ENCODE results near the gene GMPPA. TPM values are rescaled to one million over a fixed set of nuclear protein-coding genes. Genes with fewer than 3 reads are reported as not detected.

Gene GMPPA
- total RNA-seq, 6 experiments from 2014 or later: 21.7 to 54.1 (median 40.2) TPM

GRCh38 chr2:219471476-219472371, 27.0 kb upstream of the GMPPA start:
- WGBS (ENCODE audit: insufficient coverage, low coverage, low lambda C conversion rate, missing lambda C conversion rate): 64% methylated on average over 2 of the region's 22 CpGs
- Histone ChIP-seq H3K4me3 (no peak overlapping the region), H3K9me3 (no peaks in the 10 kb centered on the region), H3K4me1 (no peaks in the 10 kb centered on the region), H3K27me3 (no peaks in the 10 kb centered on the region), H3K27ac (no peak overlapping the region), H3K36me3 (no peaks in the 10 kb centered on the region)
- DNase-seq (no peak), ATAC-seq (no peak)
- intact Hi-C loops (cut with DNase I): loop anchor here in 1 of 2 donors (10.0 kb wide), 1 partner anchor 63 kb away; no protein-coding TSS in a partner anchor
- TF ChIP-seq CTCF (IDR thresholded peaks at IDR 0.05) (no peak), POLR2A (IDR thresholded peaks at IDR 0.05) (no peak)

GRCh38 chr2:219472629-219473187, 26.0 kb upstream of the GMPPA start:
- TF ChIP-seq CTCF (IDR thresholded peaks at IDR 0.05): no peak
- no peak for TF ChIP-seq POLR2A (IDR thresholded peaks at IDR 0.05)
- DNase-seq (no peak), ATAC-seq (no peak)
- Histone ChIP-seq H3K4me3 (no peak overlapping the region), H3K27ac (no peak overlapping the region), H3K9me3 (no peaks in the 10 kb centered on the region), H3K4me1 (no peaks in the 10 kb centered on the region), H3K27me3 (no peaks in the 10 kb centered on the region), H3K36me3 (no peaks in the 10 kb centered on the region)
- intact Hi-C loops (cut with DNase I): loop anchor here in 1 of 2 donors (10.0 kb wide), 1 partner anchor 62 kb away; no protein-coding TSS in a partner anchor
- 100% methylated on average over 1 of the region's 12 CpGs for WGBS (ENCODE audit: insufficient coverage, low coverage, low lambda C conversion rate, missing lambda C conversion rate)

GRCh38 chr2:219473511-219473910, 25.2 kb upstream of the GMPPA start:
- DNase-seq (no peak), ATAC-seq (no peak)
- WGBS (ENCODE audit: insufficient coverage, low coverage, low lambda C conversion rate, missing lambda C conversion rate): no CpG with 5 or more reads among the region's 18 CpGs
- Histone ChIP-seq H3K36me3 (no peaks in the 10 kb centered on the region), H3K4me3 (no peak overlapping the region), H3K27me3 (no peaks in the 10 kb centered on the region), H3K27ac (no peak overlapping the region), H3K9me3 (no peaks in the 10 kb centered on the region), H3K4me1 (no peaks in the 10 kb centered on the region)
- no peak for TF ChIP-seq CTCF (IDR thresholded peaks at IDR 0.05)
- no peak for TF ChIP-seq POLR2A (IDR thresholded peaks at IDR 0.05)
- intact Hi-C loops (cut with DNase I): loop anchor here in 1 of 2 donors (10.0 kb wide), 1 partner anchor 61 kb away; no protein-coding TSS in a partner anchor

- Histone ChIP-seq H3K4me1 (no peaks in the 10 kb centered on the region), H3K27ac (no peak overlapping the region), H3K27me3 (no peaks in the 10 kb centered on the region), H3K9me3 (no peaks in the 10 kb centered on the region), H3K36me3 (no peaks in the 10 kb centered on the region), H3K4me3 (no peak overlapping the region)
- no peak for DNase-seq
- no peak for TF ChIP-seq POLR2A (IDR thresholded peaks at IDR 0.05)
- TF ChIP-seq CTCF (IDR thresholded peaks at IDR 0.05): no peak
- WGBS (ENCODE audit: insufficient coverage, low coverage, low lambda C conversion rate, missing lambda C conversion rate): 61% methylated on average over 11 of the region's 11 CpGs
- no peak for ATAC-seq
- intact Hi-C loops (cut with DNase I): loop anchor here (5.0 to 10.0 kb wide), 2 partner anchors 58 to 60 kb away; no protein-coding TSS in a partner anchor
Observed at GRCh38 chr2:219474285-219475060, 24.2 kb upstream of the GMPPA start.

All from right lobe of liver (tissue), 6 donors.